K562 (cell line): ENCODE results near the gene CLIC1. TPM values are rescaled to one million over a fixed set of nuclear protein-coding genes. Genes with fewer than 3 reads are reported as not detected.

Experiments
- ARID4B ChIP-seq: sonication (generic); formaldehyde crosslinking; IDR thresholded peaks from 2 replicates; pipeline ENCODE4 v1.8.0; 2022; ENCODE audit warnings: mild to moderate bottlenecking, missing genetic modification reagents
- CBFA2T2 ChIP-seq: fragments of 450-650 bp; conservative IDR thresholded peaks from 2 replicates; pipeline ENCODE4 v1.6.1; 2017; ENCODE audit warnings: mild to moderate bottlenecking
- CBX1 ChIP-seq: sonication (generic); IDR thresholded peaks from 2 replicates; pipeline ENCODE4 v1.6.1; 2016; ENCODE audit warnings: antibody characterized with exemption, low read depth, mild to moderate bottlenecking
- CEBPG ChIP-seq, 3 experiments: fragments of 200-800 bp in 1 of 3; sonication (Bioruptor generic) in 1 of 3; sonication (generic) in 1 of 3; formaldehyde crosslinking in 1 of 3; IDR thresholded peaks in 2 of 3; conservative IDR thresholded peaks in 1 of 3; 2 replicates each; pipeline versions ENCODE4 v1.6.1 to v1.8.0; 2016 to 2022; ENCODE audit warnings: missing compliant biosample characterization in 2 of 3, missing genetic modification characterization in 2 of 3, mild to moderate bottlenecking in 1 of 3, missing genetic modification reagents in 1 of 3
- CREB1 ChIP-seq, 2 experiments: sonication (generic) in 1 of 2; formaldehyde crosslinking in 1 of 2; IDR thresholded peaks; 2 replicates each; pipeline versions ENCODE4 v1.6.1 to v1.8.0; 2012 to 2022; ENCODE audit warnings: inconsistent platforms in 1 of 2, mild to moderate bottlenecking in 1 of 2, missing genetic modification reagents in 1 of 2, moderate library complexity in 1 of 2
- ELK1 ChIP-seq: sonication (generic); formaldehyde crosslinking; IDR thresholded peaks from 2 replicates; pipeline ENCODE4 v1.8.1; 2022; ENCODE audit warnings: missing genetic modification reagents
- ERF ChIP-seq: fragments of 450-650 bp; formaldehyde crosslinking; IDR thresholded peaks from 2 replicates; pipeline ENCODE4 v1.4.0; 2020; ENCODE audit warnings: mild to moderate bottlenecking, mixed read lengths
- EZH2 ChIP-seq: IDR thresholded peaks from 2 replicates; pipeline ENCODE4 v1.6.1; 2012; ENCODE audit warnings: low read depth, mild to moderate bottlenecking, inconsistent platforms, low read length, borderline replicate concordance
- FOXK2 ChIP-seq, 2 experiments: fragments of 450-650 bp; IDR thresholded peaks in 1 of 2; conservative IDR thresholded peaks in 1 of 2; 2 replicates each; pipeline ENCODE4 v1.6.1; 2016; ENCODE audit warnings: low read depth in 2 of 2, mild to moderate bottlenecking in 1 of 2
- IFI16 ChIP-seq: fragments of 250-450 bp; sonication (Bioruptor Pico); IDR thresholded peaks from 2 replicates; pipeline ENCODE4 v2.1.2; 2022; ENCODE audit warnings: mild to moderate bottlenecking, inconsistent platforms
- KDM4B ChIP-seq, 2 experiments: fragments of 450-650 bp in 1 of 2; sonication (generic) in 1 of 2; IDR thresholded peaks; 2 replicates each; pipeline ENCODE4 v1.6.1; 2016 to 2017; ENCODE audit warnings: borderline replicate concordance in 2 of 2, antibody characterized with exemption in 1 of 2, low read depth in 1 of 2, mild to moderate bottlenecking in 1 of 2
- NEUROD1 ChIP-seq: fragments of 150-350 bp; IDR thresholded peaks from 2 replicates; pipeline ENCODE4 v1.6.1; 2014; ENCODE audit warnings: borderline replicate concordance, low read length, low read depth; ENCODE audit not compliant: partially characterized antibody
- PKNOX1 ChIP-seq: fragments of 450-650 bp; IDR thresholded peaks from 2 replicates; pipeline ENCODE4 v1.6.1; 2016
- SIX5 ChIP-seq, 2 experiments: IDR thresholded peaks; 2 replicates each; pipeline ENCODE4 v1.6.1; 2011; ENCODE audit warnings: low read length in 2 of 2, borderline replicate concordance in 1 of 2, low read depth in 1 of 2, mild to moderate bottlenecking in 1 of 2, moderate library complexity in 1 of 2; ENCODE audit not compliant: insufficient read depth in 1 of 2
- U2AF1 ChIP-seq: fragments of 200-400 bp; formaldehyde crosslinking; optimal IDR thresholded peaks from 2 replicates; pipeline ENCODE3; 2017; ENCODE audit warnings: mild to moderate bottlenecking, low read depth, low read length, moderate library complexity
- ZFX ChIP-seq: sonication (generic); formaldehyde crosslinking; IDR thresholded peaks from 2 replicates; pipeline ENCODE4 v1.8.0; 2022; ENCODE audit warnings: mild to moderate bottlenecking, missing genetic modification reagents, moderate library complexity
- ZNF165 ChIP-seq: fragments of 250-450 bp; sonication (Bioruptor Pico); IDR thresholded peaks from 2 replicates; pipeline ENCODE4 v1.4.0; 2020; ENCODE audit warnings: borderline replicate concordance
- ZNF507 ChIP-seq: conservative IDR thresholded peaks from 2 replicates; pipeline ENCODE4 v1.6.1; 2017; ENCODE audit warnings: missing genetic modification characterization, missing compliant biosample characterization
- polyA plus RNA-seq, 8 experiments: library from polyadenylated mRNA; depleted of rRNA in 4 of 8; stranded (reverse) in 5 of 8; unstranded in 3 of 8; fragments of >200 nt; fragmentation: Nextera tagmentation in 2 of 8; fragmentation: Illumina TruSeq in 1 of 8; extraction: Ambion mirVana in 2 of 8; extraction: Trizol in 1 of 8; gene quantifications; 2 replicates each; pipeline versions ENCODE4 v1.2.1 to v1.2.3, GENCODE V29; 2011 to 2014; ENCODE audit warnings: inconsistent platforms in 1 of 8, missing spikeins in 1 of 8
- total RNA-seq, 7 experiments: library from RNA; depleted of rRNA in 6 of 7; stranded (reverse); fragments of >200 nt in 6 of 7; fragmentation: Illumina TruSeq in 2 of 7; extraction: Trizol in 2 of 7; gene quantifications; 2 replicates each; pipeline versions ENCODE4 v1.2.1 to v1.2.3, GENCODE V29; 2011 to 2021; ENCODE audit warnings: low replicate concordance in 1 of 7

Gene CLIC1
- total and polyA plus RNA-seq, 9 of the 15 experiments (the other 6 are each of a cell fraction or from before 2014, with no cell fraction given), result 1,267 to 2,419 (median 1,808) TPM

DNA sequence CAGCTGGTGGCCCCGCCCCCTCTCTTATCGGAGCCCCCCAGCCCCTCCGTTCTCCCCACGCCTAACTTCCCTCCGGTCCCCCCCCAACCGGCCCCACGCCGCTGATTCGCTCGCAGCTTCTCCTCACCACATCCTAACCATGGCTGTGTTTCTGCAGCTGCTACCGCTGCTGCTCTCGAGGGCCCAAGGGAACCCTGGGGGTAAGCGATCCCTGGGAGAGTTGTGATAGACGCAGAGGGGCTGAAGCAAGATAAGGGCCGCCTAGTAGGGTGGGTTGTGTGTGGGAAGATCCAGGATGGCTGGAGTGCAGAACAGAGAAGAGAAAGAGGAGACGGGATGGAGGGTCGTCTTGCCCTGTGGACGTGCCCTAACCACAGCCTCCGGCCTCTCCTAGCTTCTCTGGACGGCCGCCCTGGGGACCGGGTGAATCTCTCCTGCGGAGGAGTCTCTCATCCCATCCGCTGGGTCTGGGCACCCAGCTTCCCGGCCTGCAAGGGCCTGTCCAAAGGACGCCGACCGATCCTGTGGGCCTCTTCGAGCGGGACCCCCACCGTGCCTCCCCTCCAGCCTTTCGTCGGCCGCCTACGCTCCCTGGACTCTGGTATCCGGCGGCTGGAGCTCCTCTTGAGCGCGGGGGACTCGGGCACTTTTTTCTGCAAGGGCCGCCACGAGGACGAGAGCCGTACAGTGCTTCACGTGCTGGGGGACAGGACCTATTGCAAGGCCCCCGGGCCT lies 12.9 kb downstream of the CLIC1 start, which contains the start of gene MPIG6B (continued):
- no peak for TF ChIP-seq ARID4B (CRISPR knock-in tag)
- no peak for TF ChIP-seq NEUROD1
- no peak for TF ChIP-seq SIX5 (IDR thresholded peaks at IDR 0.05; ENCODE audit: borderline replicate concordance in 1 of 2, insufficient read depth in 1 of 2, low read depth in 1 of 2, low read length in 2 of 2)
- TF ChIP-seq ERF (CRISPR knock-in tag), result no peak
- peak; percentile 23; the same call in 1 of the 2 replicates for TF ChIP-seq CBFA2T2
- TF ChIP-seq IFI16, result 0 out of 2 replicates have a peak, but pooled peaks have one; percentile 21
- no peak for TF ChIP-seq KDM4B (IDR thresholded peaks at IDR 0.05; ENCODE audit: borderline replicate concordance in 2 of 2, low read depth in 1 of 2)
- TF ChIP-seq ZNF507 (tag), result no peak
- TF ChIP-seq ZFX (CRISPR knock-in tag), result 0 out of 2 replicates have a peak, but pooled peaks have one; percentile 43
- no peak for TF ChIP-seq CBX1
- TF ChIP-seq ZNF165 (CRISPR knock-in tag), result no peak
- TF ChIP-seq FOXK2 (conservative IDR thresholded peaks at IDR 0.05 in 1 of 2, IDR thresholded peaks at IDR 0.05 in 1 of 2; ENCODE audit: low read depth in 2 of 2), result no peak
- no peak for TF ChIP-seq ELK1 (CRISPR knock-in tag)
- TF ChIP-seq CEBPG (CRISPR knock-in tag; IDR thresholded peaks at IDR 0.05), result 0 out of 2 replicates have a peak, but pooled peaks have one; percentile 14
- no peak for TF ChIP-seq CEBPG (tag; conservative IDR thresholded peaks at IDR 0.05 in 1 of 2, IDR thresholded peaks at IDR 0.05 in 1 of 2)
- TF ChIP-seq U2AF1, result no peak
- no peak for TF ChIP-seq CREB1 (IDR thresholded peaks at IDR 0.05)
- TF ChIP-seq CREB1 (CRISPR knock-in tag; IDR thresholded peaks at IDR 0.05), result no peak
- TF ChIP-seq EZH2, result no peak
- TF ChIP-seq PKNOX1, result no peak
